Liver (tissue), 9 donors: Measurements from ENCODE around the gene PBX4. TPM values are rescaled to one million over a fixed set of nuclear protein-coding genes. Genes with fewer than 3 reads are reported as not detected.

Source experiments
- DNase-seq: peaks from one replicate; pipeline ENCODE4 v3.0.0-alpha.2; 2017; ENCODE audit warnings: low spot score
- H3K27ac ChIP-seq, 2 donors: one replicate each; pipeline ENCODE4 v1.7.0; 2013; ENCODE audit warnings: inconsistent platforms in 2 of 2, low read length in 2 of 2, control low read depth in 1 of 2, low read depth in 1 of 2, mild to moderate bottlenecking in 1 of 2
- H3K27me3 ChIP-seq, 4 donors: one replicate each; pipeline versions ENCODE4 v1.6.1 to v1.7.0; 2013; ENCODE audit warnings: low read length in 3 of 4, inconsistent platforms in 1 of 4, mild to moderate bottlenecking in 1 of 4, moderate library complexity in 1 of 4; ENCODE audit not compliant: control insufficient read depth in 4 of 4, insufficient read depth in 4 of 4
- H3K36me3 ChIP-seq, 4 donors: one replicate each; pipeline versions ENCODE4 v1.6.1 to v1.7.0; 2013; ENCODE audit warnings: low read length in 3 of 4, mild to moderate bottlenecking in 3 of 4, low read depth in 1 of 4, moderate library complexity in 1 of 4; ENCODE audit not compliant: control insufficient read depth in 4 of 4, insufficient read depth in 3 of 4
- H3K4me1 ChIP-seq, 4 donors: one replicate each; pipeline versions ENCODE4 v1.6.1 to v1.7.0; 2013; ENCODE audit warnings: low read length in 3 of 4, mild to moderate bottlenecking in 3 of 4, moderate library complexity in 1 of 4; ENCODE audit not compliant: control insufficient read depth in 4 of 4, insufficient read depth in 4 of 4
- H3K4me3 ChIP-seq, 3 donors: one replicate each; pipeline versions ENCODE4 v1.6.1 to v1.7.0; 2013; ENCODE audit warnings: low read length in 3 of 3, control low read depth in 1 of 3, low read depth in 1 of 3, mild to moderate bottlenecking in 1 of 3
- H3K9ac ChIP-seq, 2 donors: one replicate each; pipeline ENCODE4 v1.7.0; 2013; ENCODE audit warnings: low read length in 2 of 2, mild to moderate bottlenecking in 2 of 2, moderate library complexity in 2 of 2, control low read depth in 1 of 2, low read depth in 1 of 2
- H3K9me3 ChIP-seq, 4 donors: one replicate each; pipeline versions ENCODE4 v1.6.1 to v1.7.0; 2013; ENCODE audit warnings: low read length in 3 of 4; ENCODE audit not compliant: control insufficient read depth in 4 of 4
- ATF3 ChIP-seq: IDR thresholded peaks from 2 replicates; pipeline ENCODE4 v1.6.1; 2016; ENCODE audit warnings: antibody characterized with exemption
- FOXA2 ChIP-seq: IDR thresholded peaks from 2 replicates; pipeline ENCODE4 v1.6.1; 2016; ENCODE audit warnings: antibody characterized with exemption
- GABPA ChIP-seq, 2 donors: IDR thresholded peaks in 1 of 2; conservative IDR thresholded peaks in 1 of 2; 2 replicates each; pipeline ENCODE4 v1.6.1; 2016; ENCODE audit warnings: antibody characterized with exemption in 2 of 2, mild to moderate bottlenecking in 1 of 2, moderate library complexity in 1 of 2
- HNF4A ChIP-seq, 2 donors: conservative IDR thresholded peaks; 2 replicates each; pipeline ENCODE4 v1.6.1; 2016; ENCODE audit warnings: antibody characterized with exemption in 2 of 2, mild to moderate bottlenecking in 2 of 2
- HNF4G ChIP-seq: IDR thresholded peaks from 2 replicates; pipeline ENCODE4 v1.6.1; 2016; ENCODE audit warnings: antibody characterized with exemption
- NR2F2 ChIP-seq: IDR thresholded peaks from 2 replicates; pipeline ENCODE4 v1.6.1; 2016; ENCODE audit warnings: antibody characterized with exemption
- RAD21 ChIP-seq, 2 donors: IDR thresholded peaks; 2 replicates each; pipeline ENCODE4 v1.6.1; 2016; ENCODE audit warnings: antibody characterized with exemption in 2 of 2, mild to moderate bottlenecking in 2 of 2
- REST ChIP-seq: IDR thresholded peaks from 2 replicates; pipeline ENCODE4 v1.6.1; 2016; ENCODE audit warnings: antibody characterized with exemption, mild to moderate bottlenecking
- RXRA ChIP-seq, 2 donors: IDR thresholded peaks; 2 replicates each; pipeline ENCODE4 v1.6.1; 2017 to 2018; ENCODE audit warnings: antibody characterized with exemption in 2 of 2, mild to moderate bottlenecking in 1 of 2
- SP1 ChIP-seq: IDR thresholded peaks from 2 replicates; pipeline ENCODE4 v1.6.1; 2018; ENCODE audit warnings: antibody characterized with exemption, mild to moderate bottlenecking
- YY1 ChIP-seq: IDR thresholded peaks from 2 replicates; pipeline ENCODE4 v1.6.1; 2016; ENCODE audit warnings: antibody characterized with exemption, mild to moderate bottlenecking
- WGBS: extraction: QIAGEN DNeasy Blood & Tissue Kit; methylation state at CpG from one replicate; pipeline ENCODE4 v1.1.7; 2013; 5-methylcytosine and 5-hydroxymethylcytosine counted together
- polyA plus RNA-seq, 2 donors: library from polyadenylated mRNA; stranded (reverse) in 1 of 2; unstranded in 1 of 2; fragments of 200-250 nt in 1 of 2; fragments of >200 nt in 1 of 2; fragmentation: Nextera tagmentation in 1 of 2; extraction: Ambion mirVana in 1 of 2; gene quantifications; one replicate each; pipeline versions ENCODE4 v1.2.1 to v1.2.3, GENCODE V29; 2013 to 2015
- total RNA-seq, 2 donors: library from RNA; depleted of rRNA; stranded (reverse); fragments of >200 nt; gene quantifications; one replicate each; pipeline ENCODE4 v1.2.3, GENCODE V29; 2014
- donor health status: healthy.
- donor health status: healthy.
- donor health status: healthy.
- donor health status: healthy.
- donor health status: healthy.

PBX4 gene
- total and polyA plus RNA-seq, 4 donors = 0.19 to 0.59 (median 0.21) TPM; not detected in 1

GRCh38 chr19:19662344-19662743 lies 43.9 kb upstream of the PBX4 start:
- Histone ChIP-seq H3K27ac (no peak overlapping the region), H3K36me3 (peaks cover 4 to 21% (median 11%) of the 10 kb centered on the region in 4 donors), H3K4me1 (peaks cover 4 to 20% (median 17%) of the 10 kb centered on the region in 4 donors), H3K4me3 (peak overlapping the region; percentile 97 to 99 (median 99)), H3K9me3 (no peaks in the 10 kb centered on the region), H3K27me3 (no peaks in the 10 kb centered on the region), H3K9ac (peak overlapping the region in 1 of 2 donors; percentile 99)
- WGBS = 85% methylated on average over 8 of the region's 8 CpGs
- TF ChIP-seq ATF3 (no peak), YY1 (no peak), FOXA2 (no peak), HNF4G (no peak)
- DNase-seq = no peak

GRCh38 chr19:19661675-19662251 lies 43.3 kb upstream of the PBX4 start:
- H3K27me3 ChIP-seq = no peaks in the 10 kb centered on the region
- no peak overlapping the region for H3K9ac ChIP-seq
- no peak for DNase-seq
- H3K27ac ChIP-seq = no peak overlapping the region
- H3K9me3 ChIP-seq = no peaks in the 10 kb centered on the region
- WGBS = 81% methylated on average over 18 of the region's 18 CpGs
- H3K4me3 ChIP-seq = no peak overlapping the region
- H3K4me1 ChIP-seq = peaks cover 4 to 20% (median 17%) of the 10 kb centered on the region in 4 donors
- H3K36me3 ChIP-seq = peaks cover 8 to 27% (median 16%) of the 10 kb centered on the region in 4 donors
- TF ChIP-seq GABPA (IDR thresholded peaks at IDR 0.05 in 1 of 2, conservative IDR thresholded peaks at IDR 0.05 in 1 of 2) (no peak), ATF3 (no peak), HNF4G (no peak), HNF4A (conservative IDR thresholded peaks at IDR 0.05) (no peak), NR2F2 (no peak), SP1 (no peak), RAD21 (IDR thresholded peaks at IDR 0.05) (no peak), RXRA (IDR thresholded peaks at IDR 0.05) (no peak), REST (no peak)

DNA sequence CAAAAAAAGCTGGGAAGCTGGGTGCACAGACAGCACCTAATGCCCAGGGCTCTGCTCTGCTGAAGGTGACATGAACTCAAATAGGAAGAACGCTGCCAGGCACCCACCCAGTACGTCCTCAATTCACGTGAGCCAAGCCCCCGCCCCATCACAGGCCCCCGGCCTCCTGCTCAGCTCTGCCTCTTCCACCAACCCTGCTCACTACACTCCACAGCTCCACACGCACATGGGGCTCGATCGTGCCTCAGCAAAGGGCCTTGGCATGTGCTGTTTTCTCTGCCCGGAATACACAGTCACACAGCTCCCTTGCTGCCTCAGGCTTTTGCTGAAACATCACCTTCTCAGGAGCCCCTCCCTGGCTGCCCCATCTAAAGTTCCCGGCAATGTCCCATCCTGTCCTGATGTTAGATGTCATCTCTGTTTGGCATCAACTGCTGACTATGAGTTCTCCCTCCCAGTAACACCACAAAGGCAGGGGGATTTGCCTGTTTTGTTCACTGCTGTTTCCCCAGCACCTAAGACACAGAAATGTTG lies 42.7 kb upstream of the PBX4 start:
- no peak for DNase-seq

More for the DNA sequence above, 42.7 kb upstream of the PBX4 start:
- no peak overlapping the region for H3K4me3 ChIP-seq
- WGBS = 90% methylated on average over 10 of the region's 10 CpGs
- H3K27me3 ChIP-seq = no peaks in the 10 kb centered on the region
- peaks cover 11 to 33% (median 22%) of the 10 kb centered on the region in 4 donors for H3K36me3 ChIP-seq
- H3K4me1 ChIP-seq = peaks cover 4 to 20% (median 17%) of the 10 kb centered on the region in 4 donors
- H3K9ac ChIP-seq = no peak overlapping the region
- TF ChIP-seq GABPA (IDR thresholded peaks at IDR 0.05 in 1 of 2, conservative IDR thresholded peaks at IDR 0.05 in 1 of 2) = no peak
- H3K27ac ChIP-seq = no peak overlapping the region
- H3K9me3 ChIP-seq = no peaks in the 10 kb centered on the region
